ENCODE measurements around the gene CAPN12. TPM values are rescaled to one million over a fixed set of nuclear protein-coding genes. Genes with fewer than 3 reads are reported as not detected.

CAPN12 gene
- total RNA-seq, 1 donor from 2014 or later: 0.22 TPM

- intact Hi-C loops (cut with micrococcal nuclease): no loop called here
- H3K36me3 ChIP-seq: peaks cover 49% of the 10 kb centered on the region
- no peak for DNase-seq
- H3K27ac ChIP-seq (replicated peaks): peak overlapping the region; percentile 57
- H3K27me3 ChIP-seq (ENCODE audit: low read depth): no peaks in the 10 kb centered on the region
- peaks cover 80% of the 10 kb centered on the region for H3K4me1 ChIP-seq
- TF ChIP-seq, protein P1, sequence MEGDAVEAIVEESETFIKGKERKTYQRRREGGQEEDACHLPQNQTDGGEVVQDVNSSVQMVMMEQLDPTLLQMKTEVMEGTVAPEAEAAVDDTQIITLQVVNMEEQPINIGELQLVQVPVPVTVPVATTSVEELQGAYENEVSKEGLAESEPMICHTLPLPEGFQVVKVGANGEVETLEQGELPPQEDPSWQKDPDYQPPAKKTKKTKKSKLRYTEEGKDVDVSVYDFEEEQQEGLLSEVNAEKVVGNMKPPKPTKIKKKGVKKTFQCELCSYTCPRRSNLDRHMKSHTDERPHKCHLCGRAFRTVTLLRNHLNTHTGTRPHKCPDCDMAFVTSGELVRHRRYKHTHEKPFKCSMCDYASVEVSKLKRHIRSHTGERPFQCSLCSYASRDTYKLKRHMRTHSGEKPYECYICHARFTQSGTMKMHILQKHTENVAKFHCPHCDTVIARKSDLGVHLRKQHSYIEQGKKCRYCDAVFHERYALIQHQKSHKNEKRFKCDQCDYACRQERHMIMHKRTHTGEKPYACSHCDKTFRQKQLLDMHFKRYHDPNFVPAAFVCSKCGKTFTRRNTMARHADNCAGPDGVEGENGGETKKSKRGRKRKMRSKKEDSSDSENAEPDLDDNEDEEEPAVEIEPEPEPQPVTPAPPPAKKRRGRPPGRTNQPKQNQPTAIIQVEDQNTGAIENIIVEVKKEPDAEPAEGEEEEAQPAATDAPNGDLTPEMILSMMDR (IDR thresholded peaks at IDR 0.05; ENCODE audit: borderline replicate concordance): no peak
- H3K4me3 ChIP-seq: no peak overlapping the region
- H3K9me3 ChIP-seq (replicated peaks): no peaks in the 10 kb centered on the region
Observed at GRCh38 chr19:38731654-38732301, 12.5 kb downstream of the CAPN12 start.

DNA sequence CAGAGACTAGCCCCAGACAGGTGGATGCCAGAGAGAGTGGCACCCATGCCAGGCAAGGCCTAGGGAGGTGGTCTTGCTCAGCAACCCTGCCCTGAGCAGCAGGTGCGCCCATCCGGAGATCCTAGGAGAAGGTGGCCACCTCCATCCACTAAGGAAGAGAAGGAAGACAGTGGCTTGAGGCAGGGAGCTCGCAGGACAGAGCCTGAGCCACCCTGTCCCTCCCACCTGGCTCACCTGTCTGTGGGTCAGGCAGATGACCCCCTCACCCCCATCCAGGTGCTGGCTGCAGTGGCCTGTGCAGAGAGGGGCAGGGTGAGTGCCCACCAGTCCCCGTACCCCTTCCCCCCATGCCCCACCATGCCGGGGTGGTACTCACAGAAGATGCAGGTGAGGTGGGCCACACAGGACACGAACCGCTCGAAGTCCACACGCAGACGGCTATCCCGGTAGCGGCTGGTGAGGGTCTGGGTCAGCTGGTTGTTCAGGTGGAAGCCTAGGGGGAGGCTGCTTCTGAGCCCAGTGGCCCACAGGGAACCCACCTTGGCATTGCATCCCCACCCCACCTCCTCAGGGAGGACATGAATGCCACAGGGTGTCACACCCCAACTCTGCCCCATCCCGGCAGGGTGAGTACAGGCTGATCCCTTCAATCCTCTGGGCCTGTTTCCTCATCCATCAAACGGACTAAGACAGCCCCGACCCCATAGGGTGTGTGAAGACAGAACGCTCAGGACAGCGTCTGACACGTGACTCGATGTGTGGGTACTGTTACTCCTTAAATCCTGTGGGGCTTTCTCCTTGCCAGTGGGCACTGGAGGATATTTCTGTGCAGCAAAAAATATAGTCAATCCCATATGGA lies 13.3 kb downstream of the CAPN12 start:
- DNase-seq: no peak
- intact Hi-C loops (cut with micrococcal nuclease): no loop called here
- Histone ChIP-seq H3K36me3 (peaks cover 58% of the 10 kb centered on the region), H3K4me3 (no peak overlapping the region), H3K27ac (replicated peaks) (peak overlapping the region; percentile 57), H3K9me3 (replicated peaks) (no peaks in the 10 kb centered on the region), H3K4me1 (peaks cover 82% of the 10 kb centered on the region), H3K27me3 (ENCODE audit: low read depth) (no peaks in the 10 kb centered on the region)
- TF ChIP-seq, protein P1 (IDR thresholded peaks at IDR 0.05; ENCODE audit: borderline replicate concordance): no peak

- TF ChIP-seq, protein P1 (IDR thresholded peaks at IDR 0.05; ENCODE audit: borderline replicate concordance): no peak
- intact Hi-C loops (cut with micrococcal nuclease): no loop called here
- Histone ChIP-seq H3K9me3 (replicated peaks) (no peaks in the 10 kb centered on the region), H3K4me1 (peaks cover 87% of the 10 kb centered on the region), H3K36me3 (peaks cover 63% of the 10 kb centered on the region), H3K27me3 (ENCODE audit: low read depth) (no peaks in the 10 kb centered on the region), H3K27ac (replicated peaks) (peak overlapping the region; percentile 91), H3K4me3 (no peak overlapping the region)
- no peak for DNase-seq
Observed at GRCh38 chr19:38730470-38730730, 13.9 kb downstream of the CAPN12 start.

- H3K36me3 ChIP-seq: peaks cover 69% of the 10 kb centered on the region
- intact Hi-C loops (cut with micrococcal nuclease): no loop called here
- DNase-seq: peak; percentile 72
- peaks cover 88% of the 10 kb centered on the region for H3K4me1 ChIP-seq
- TF ChIP-seq, protein P1 (IDR thresholded peaks at IDR 0.05; ENCODE audit: borderline replicate concordance): peak; percentile 86
- H3K4me3 ChIP-seq: no peak overlapping the region
- no peaks in the 10 kb centered on the region for H3K9me3 ChIP-seq (replicated peaks)
- H3K27ac ChIP-seq (replicated peaks): peak overlapping the region; percentile 91
- no peaks in the 10 kb centered on the region for H3K27me3 ChIP-seq (ENCODE audit: low read depth)
Observed at GRCh38 chr19:38729653-38730469, 14.4 kb downstream of the CAPN12 start.

DNA sequence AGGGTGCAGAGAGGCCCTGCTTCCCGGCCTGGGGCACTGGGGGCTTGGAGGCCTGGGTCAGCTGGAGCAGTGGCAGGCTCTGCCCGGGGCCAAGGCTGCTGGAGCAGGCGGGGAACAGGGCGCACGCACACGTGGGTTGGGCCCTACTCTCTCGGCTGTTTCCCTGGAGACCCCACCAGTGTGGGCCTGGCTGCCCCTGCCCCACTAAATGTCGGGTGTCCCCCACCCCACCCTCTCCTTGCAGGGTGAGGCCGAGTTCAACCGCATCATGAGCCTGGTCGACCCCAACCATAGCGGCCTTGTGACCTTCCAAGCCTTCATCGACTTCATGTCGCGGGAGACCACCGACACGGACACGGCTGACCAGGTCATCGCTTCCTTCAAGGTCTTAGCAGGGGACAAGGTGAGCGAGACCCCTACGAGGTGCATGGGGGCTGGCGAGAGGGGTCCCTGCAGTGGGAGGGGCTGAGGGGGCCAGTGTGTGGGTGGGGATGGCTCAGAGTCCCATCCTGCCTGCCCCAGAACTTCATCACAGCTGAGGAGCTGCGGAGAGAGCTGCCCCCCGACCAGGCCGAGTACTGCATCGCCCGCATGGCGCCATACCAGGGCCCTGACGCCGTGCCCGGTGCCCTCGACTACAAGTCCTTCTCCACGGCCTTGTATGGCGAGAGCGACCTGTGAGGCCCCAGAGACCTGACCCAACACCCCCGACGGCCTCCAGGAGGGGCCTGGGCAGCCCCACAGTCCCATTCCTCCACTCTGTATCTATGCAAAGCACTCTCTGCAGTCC lies 15.3 kb downstream of the CAPN12 start:
- TF ChIP-seq, protein P1 (IDR thresholded peaks at IDR 0.05; ENCODE audit: borderline replicate concordance): no peak
- Histone ChIP-seq H3K36me3 (peaks cover 78% of the 10 kb centered on the region), H3K27me3 (ENCODE audit: low read depth) (no peaks in the 10 kb centered on the region), H3K4me1 (peaks cover 82% of the 10 kb centered on the region), H3K4me3 (no peak overlapping the region), H3K9me3 (replicated peaks) (no peaks in the 10 kb centered on the region), H3K27ac (replicated peaks) (peak overlapping the region; percentile 91)
- intact Hi-C loops (cut with micrococcal nuclease): no loop called here
- DNase-seq: peak; percentile 27

All from left ventricle myocardium inferior (tissue), 1 donor.